SH-SY5Y (cell line): ENCODE data around the gene PLD5.

Source experiments
- GATA2 ChIP-seq: IDR thresholded peaks from 2 replicates; pipeline ENCODE4 v1.6.1; 2011; ENCODE audit warnings: mild to moderate bottlenecking, low read depth, low read length
- GATA3 ChIP-seq: IDR thresholded peaks from 2 replicates; pipeline ENCODE4 v1.6.1; 2011; ENCODE audit warnings: low read depth, mild to moderate bottlenecking, low read length, moderate library complexity

DNA sequence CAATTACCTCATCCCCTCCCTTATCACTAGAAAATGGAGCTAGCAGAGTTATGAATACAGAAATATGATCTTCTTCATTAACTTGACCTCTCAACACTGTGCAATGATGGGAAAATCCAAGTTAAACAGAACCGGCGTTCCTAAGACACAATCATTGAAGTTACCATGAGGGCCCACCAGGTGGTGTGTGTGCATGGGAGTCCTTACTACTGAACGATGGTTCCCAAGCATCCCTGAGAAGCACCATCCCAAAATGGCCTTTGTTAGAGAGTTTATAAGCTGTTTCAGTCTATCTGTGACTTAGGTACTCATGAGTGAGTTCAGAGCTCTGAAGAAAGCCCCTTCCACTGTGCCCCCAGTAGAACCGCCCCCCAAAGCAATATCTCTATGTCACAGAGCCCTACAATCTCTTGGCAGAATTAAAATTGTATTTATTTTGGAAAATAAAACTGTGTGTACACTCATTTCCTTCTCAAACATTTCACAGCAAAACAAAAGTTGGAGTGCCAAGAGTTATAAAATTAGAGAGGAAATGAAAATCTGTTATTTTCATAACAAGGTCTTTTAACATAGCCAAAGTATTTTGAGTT lies 56.8 kb downstream of the PLD5 start:
- TF ChIP-seq GATA2 (no peak), GATA3 (no peak)
